Fibroblast of lung (primary cell): ENCODE measurements around the gene WDR35. TPM values are rescaled to one million over a fixed set of nuclear protein-coding genes. Genes with fewer than 3 reads are reported as not detected.

Source experiments
- DNase-seq, 2 donors: peaks; one replicate each; pipeline versions ENCODE4 v3.0.0 to v3.0.0-alpha.2; 2010; ENCODE audit warnings: low read depth in 2 of 2
- H2AFZ ChIP-seq: 2 replicates; pipeline ENCODE4 v1.5.1; 2012; ENCODE audit warnings: low read length, control low read depth, inconsistent platforms
- H3K27ac ChIP-seq: 2 replicates; pipeline ENCODE4 v1.5.1; 2011; ENCODE audit warnings: low read length, control low read depth; ENCODE audit not compliant: insufficient read depth
- H3K27me3 ChIP-seq: 2 replicates; pipeline ENCODE4 v1.5.1; 2011; ENCODE audit warnings: mild to moderate bottlenecking, low read length; ENCODE audit not compliant: control insufficient read depth, insufficient read depth
- H3K36me3 ChIP-seq: 2 replicates; pipeline ENCODE4 v1.5.1; 2011; ENCODE audit warnings: low read length; ENCODE audit not compliant: control insufficient read depth, insufficient read depth
- H3K4me1 ChIP-seq: 2 replicates; pipeline ENCODE4 v1.5.1; 2011; ENCODE audit warnings: low read length; ENCODE audit not compliant: control insufficient read depth, insufficient read depth; ENCODE audit errors: extremely low read depth
- H3K4me2 ChIP-seq: 2 replicates; pipeline ENCODE4 v1.5.1; 2011; ENCODE audit warnings: low read length, control low read depth; ENCODE audit not compliant: insufficient read depth; ENCODE audit errors: extremely low read depth
- H3K4me3 ChIP-seq, 4 experiments: fragments of 200-600 bp in 1 of 4; sonication (generic) in 1 of 4; replicated peaks in 1 of 4; 2 replicates each; pipeline ENCODE4 v1.5.1; 2011 to 2016; ENCODE audit warnings: low read length in 4 of 4, low read depth in 3 of 4, mild to moderate bottlenecking in 3 of 4, control low read depth in 2 of 4, inconsistent platforms in 1 of 4, mixed read lengths in 1 of 4; ENCODE audit not compliant: insufficient read depth in 1 of 4; ENCODE audit errors: control extremely low read depth in 1 of 4
- H3K79me2 ChIP-seq: 2 replicates; pipeline ENCODE4 v1.5.1; 2012; ENCODE audit warnings: mild to moderate bottlenecking, low read length, inconsistent platforms; ENCODE audit not compliant: control insufficient read depth, insufficient read depth
- H3K9ac ChIP-seq: 2 replicates; pipeline ENCODE4 v1.5.1; 2011; ENCODE audit warnings: mild to moderate bottlenecking, low read length, control low read depth; ENCODE audit not compliant: insufficient read depth
- H3K9me3 ChIP-seq: 2 replicates; pipeline ENCODE4 v1.5.1; 2012; ENCODE audit warnings: low read depth, low read length; ENCODE audit not compliant: control insufficient read depth, insufficient read depth
- H4K20me1 ChIP-seq: 2 replicates; pipeline ENCODE4 v1.5.1; 2011; ENCODE audit warnings: low read length; ENCODE audit not compliant: control insufficient read depth, insufficient read depth; ENCODE audit errors: extremely low read depth
- CTCF ChIP-seq, 2 donors: IDR thresholded peaks in 1 of 2; conservative IDR thresholded peaks in 1 of 2; 1 replicate in 1 of 2; 2 replicates in 1 of 2; pipeline ENCODE4 v1.5.1; 2011 to 2012; ENCODE audit warnings: low read length in 2 of 2, control low read depth in 1 of 2, inconsistent platforms in 1 of 2, low read depth in 1 of 2, mild to moderate bottlenecking in 1 of 2
- EZH2 ChIP-seq: IDR thresholded peaks from 2 replicates; pipeline ENCODE4 v1.5.1; 2012; ENCODE audit warnings: low read length, control low read depth, mild to moderate bottlenecking; ENCODE audit errors: missing control alignments
- polyA plus RNA-seq, 2 donors: library from polyadenylated mRNA; depleted of rRNA in 1 of 2; stranded (reverse) in 1 of 2; unstranded in 1 of 2; fragments of >200 nt; gene quantifications; 2 replicates each; pipeline ENCODE4 v1.2.1, GENCODE V29; 2011 to 2012; ENCODE audit warnings: missing spikeins in 1 of 2
- total RNA-seq: library from RNA; depleted of rRNA; stranded (reverse); fragments of >200 nt; gene quantifications from 2 replicates; pipeline ENCODE4 v1.2.1, GENCODE V29; 2014

WDR35 gene
- total and polyA plus RNA-seq, 2 donors (not counting 1 experiment from before 2014, with no cell fraction given) = 8.3 to 11.6 TPM

GRCh38 chr2:19937004-19937403, 52.9 kb downstream of the WDR35 start:
- Histone ChIP-seq H2AFZ (no peak overlapping the region), H4K20me1 (no peaks in the 10 kb centered on the region), H3K9me3 (no peaks in the 10 kb centered on the region), H3K79me2 (no peaks in the 10 kb centered on the region), H3K4me2 (no peak overlapping the region), H3K4me1 (peaks cover 6% of the 10 kb centered on the region), H3K9ac (no peak overlapping the region), H3K4me3 (no peak overlapping the region), H3K27me3 (no peaks in the 10 kb centered on the region), H3K36me3 (peaks cover 1% of the 10 kb centered on the region), H3K27ac (no peak overlapping the region)
- TF ChIP-seq CTCF (conservative IDR thresholded peaks at IDR 0.05 in 1 of 2, IDR thresholded peaks at IDR 0.05 in 1 of 2; ENCODE audit: low read depth in 1 of 2, low read length in 2 of 2) (no peak), EZH2 (no peak)
- no peak for DNase-seq

GRCh38 chr2:19936203-19936602, 53.7 kb downstream of the WDR35 start:
- Histone ChIP-seq H3K9me3 (no peaks in the 10 kb centered on the region), H3K27ac (no peak overlapping the region), H3K36me3 (peaks cover 1% of the 10 kb centered on the region), H2AFZ (no peak overlapping the region), H3K9ac (no peak overlapping the region), H3K4me3 (no peak overlapping the region), H3K4me2 (no peak overlapping the region), H3K27me3 (no peaks in the 10 kb centered on the region), H3K4me1 (peaks cover 6% of the 10 kb centered on the region), H4K20me1 (no peaks in the 10 kb centered on the region), H3K79me2 (no peaks in the 10 kb centered on the region)
- TF ChIP-seq EZH2 = no peak
- TF ChIP-seq CTCF (conservative IDR thresholded peaks at IDR 0.05 in 1 of 2, IDR thresholded peaks at IDR 0.05 in 1 of 2; ENCODE audit: low read depth in 1 of 2, low read length in 2 of 2) = no peak
- DNase-seq = no peak

GRCh38 chr2:19933351-19933981, 56.4 kb downstream of the WDR35 start:
- Histone ChIP-seq H3K27ac (peak overlapping the region; percentile 67), H4K20me1 (no peaks in the 10 kb centered on the region), H3K9ac (no peak overlapping the region), H3K36me3 (peaks cover 4% of the 10 kb centered on the region), H3K4me1 (peaks cover 6% of the 10 kb centered on the region), H3K27me3 (no peaks in the 10 kb centered on the region), H2AFZ (peak overlapping the region; percentile 48), H3K79me2 (no peaks in the 10 kb centered on the region), H3K9me3 (no peaks in the 10 kb centered on the region), H3K4me3 (no peak overlapping the region), H3K4me2 (peak overlapping the region; percentile 72)
- DNase-seq = peak; percentile 38 to 88
- no peak for TF ChIP-seq EZH2
- TF ChIP-seq CTCF (conservative IDR thresholded peaks at IDR 0.05 in 1 of 2, IDR thresholded peaks at IDR 0.05 in 1 of 2; ENCODE audit: low read depth in 1 of 2, low read length in 2 of 2) = no peak
